ENCODE data around the gene SPTB.

The SPTB gene

GRCh38 chr14:64752909-64753308 is 126.8 kb downstream of the SPTB start:
- no peak for TF ChIP-seq CTCF (IDR thresholded peaks at IDR 0.05; ENCODE audit: low read depth, low read length, missing control alignments)
- no peak overlapping the region for H3K4me3 ChIP-seq (ENCODE audit: low read depth, low read length)
- DNase-seq (ENCODE audit: low read depth) = no peak

- no peak overlapping the region for H3K4me3 ChIP-seq (ENCODE audit: low read depth, low read length)
- DNase-seq (ENCODE audit: low read depth) = no peak
- TF ChIP-seq CTCF (IDR thresholded peaks at IDR 0.05; ENCODE audit: low read depth, low read length, missing control alignments) = no peak
Measured at GRCh38 chr14:64748995-64749714, 130.6 kb downstream of the SPTB start.

- H3K4me3 ChIP-seq (ENCODE audit: low read depth, low read length) = no peak overlapping the region
- TF ChIP-seq CTCF (IDR thresholded peaks at IDR 0.05; ENCODE audit: low read depth, low read length, missing control alignments) = no peak
- no peak for DNase-seq (ENCODE audit: low read depth)
Measured at GRCh38 chr14:64748521-64748920, 131.2 kb downstream of the SPTB start.

- H3K4me3 ChIP-seq (ENCODE audit: low read depth, low read length) = no peak overlapping the region
- DNase-seq (ENCODE audit: low read depth) = no peak
- no peak for TF ChIP-seq CTCF (IDR thresholded peaks at IDR 0.05; ENCODE audit: low read depth, low read length, missing control alignments)
Measured at GRCh38 chr14:64747327-64747726, 132.4 kb downstream of the SPTB start.

- no peak for DNase-seq (ENCODE audit: low read depth)
- H3K4me3 ChIP-seq (ENCODE audit: low read depth, low read length) = no peak overlapping the region
- no peak for TF ChIP-seq CTCF (IDR thresholded peaks at IDR 0.05; ENCODE audit: low read depth, low read length, missing control alignments)
Measured at GRCh38 chr14:64746298-64747250, 133.1 kb downstream of the SPTB start.

GRCh38 chr14:64745511-64746091 is 134.1 kb downstream of the SPTB start:
- DNase-seq (ENCODE audit: low read depth) = no peak
- no peak for TF ChIP-seq CTCF (IDR thresholded peaks at IDR 0.05; ENCODE audit: low read depth, low read length, missing control alignments)
- no peak overlapping the region for H3K4me3 ChIP-seq (ENCODE audit: low read depth, low read length)
